Upper lobe of left lung (tissue), 6 donors: ENCODE data around the gene CAMK2B. TPM values are rescaled to one million over a fixed set of nuclear protein-coding genes. Genes with fewer than 3 reads are reported as not detected.

ENCODE experiments used
- ATAC-seq, 2 donors: fragments of 200-7000 bp; cut with Tn5 transposase; one replicate each; pipeline ENCODE4 v1.9.1; 2022; ENCODE audit warnings: mild to moderate bottlenecking in 2 of 2, moderate library complexity in 2 of 2; ENCODE audit not compliant: low FRiP score in 2 of 2
- DNase-seq, 2 donors: peaks; one replicate each; pipeline ENCODE4 v3.0.0-alpha.2; 2019 to 2020
- H3K27ac ChIP-seq, 4 donors: fragments of 200-600 bp; sonication (generic); one replicate each; pipeline ENCODE4 v1.5.1; 2016 to 2019
- H3K27me3 ChIP-seq, 4 donors: fragments of 200-600 bp; sonication (generic); one replicate each; pipeline ENCODE4 v1.5.1; 2017 to 2019
- H3K36me3 ChIP-seq, 4 donors: fragments of 200-600 bp; sonication (generic); one replicate each; pipeline ENCODE4 v1.5.1; 2016 to 2019
- H3K4me1 ChIP-seq, 4 donors: fragments of 200-600 bp; sonication (generic); one replicate each; pipeline ENCODE4 v1.5.1; 2018 to 2019
- H3K4me3 ChIP-seq, 4 donors: fragments of 200-600 bp; sonication (generic); one replicate each; pipeline ENCODE4 v1.5.1; 2017 to 2019; ENCODE audit warnings: mild to moderate bottlenecking in 2 of 4, moderate library complexity in 1 of 4
- H3K9me3 ChIP-seq, 4 donors: fragments of 200-600 bp; sonication (generic); one replicate each; pipeline ENCODE4 v1.5.1; 2018 to 2019
- EP300 ChIP-seq, 4 donors: sonication (generic); formaldehyde crosslinking; IDR thresholded peaks; one replicate each; pipeline ENCODE4 v1.5.1; 2017; ENCODE audit warnings: antibody characterized with exemption in 4 of 4, control low read depth in 2 of 4
- POLR2A ChIP-seq, 4 donors: fragments of 450-650 bp; IDR thresholded peaks; one replicate each; pipeline ENCODE4 v1.5.1; 2016 to 2017; ENCODE audit warnings: antibody characterized with exemption in 4 of 4, mild to moderate bottlenecking in 2 of 4
- POLR2AphosphoS5 ChIP-seq, 2 donors: sonication (generic); formaldehyde crosslinking; IDR thresholded peaks; one replicate each; pipeline ENCODE4 v1.5.1; 2017; ENCODE audit warnings: antibody characterized with exemption in 2 of 2
- WGBS, 2 donors: methylation state at CpG; one replicate each; pipeline ENCODE4 v1.1.5; 2017 to 2018; 5-methylcytosine and 5-hydroxymethylcytosine counted together
- total RNA-seq, 6 donors: library from RNA; depleted of rRNA in 4 of 6; stranded (reverse); fragments of >200 nt in 4 of 6; gene quantifications; one replicate each; pipeline versions ENCODE4 v1.1.0 to v1.2.1, GENCODE V29; 2016 to 2021
- TF ChIP-seq, protein P1 (sequence below), 6 experiments: fragments of 450-650 bp in 4 of 6; fragments of 200-600 bp in 2 of 6; sonication (generic) in 2 of 6; IDR thresholded peaks; one replicate each; pipeline ENCODE4 v1.5.1; 2016 to 2019; ENCODE audit warnings: antibody characterized with exemption in 6 of 6
- donor health status: DM: no; HTN: no; CAD: no; lungs with moderate emphysema.
- donor health status: DM: no; HTN: yes; CAD: no; lungs with severe emphysema.

CAMK2B gene
- total RNA-seq, 6 donors from 2014 or later, result 0.09 to 1.8 (median 0.27) TPM; not detected in 3

DNA sequence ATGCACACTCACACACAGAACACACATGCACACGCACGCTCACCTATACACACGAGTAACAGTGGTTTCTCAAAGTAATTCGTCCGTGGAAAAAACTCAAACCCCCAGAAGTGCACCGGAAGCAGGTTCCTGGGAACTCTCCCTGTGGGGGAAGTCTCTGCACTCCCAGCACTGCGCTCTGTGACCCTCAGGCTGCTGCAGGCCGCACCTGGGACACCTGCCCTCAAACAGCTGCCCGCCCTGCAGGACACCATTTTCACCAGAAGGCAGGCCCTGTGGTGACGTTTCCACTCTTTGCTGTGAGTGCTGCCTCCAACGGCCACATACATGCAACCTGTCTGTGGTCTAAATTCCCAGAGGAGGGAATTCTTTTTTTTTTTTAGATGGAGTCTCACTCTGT is 103.3 kb downstream of the CAMK2B start:
- Histone ChIP-seq H3K4me3 (no peak overlapping the region), H3K9me3 (no peaks in the 10 kb centered on the region), H3K27ac (no peak overlapping the region), H3K4me1 (no peaks in the 10 kb centered on the region), H3K27me3 (no peaks in the 10 kb centered on the region), H3K36me3 (no peaks in the 10 kb centered on the region)
- TF ChIP-seq EP300 (IDR thresholded peaks at IDR 0.05), result no peak
- no peak for TF ChIP-seq POLR2AphosphoS5 (IDR thresholded peaks at IDR 0.05)
- TF ChIP-seq, protein P1, sequence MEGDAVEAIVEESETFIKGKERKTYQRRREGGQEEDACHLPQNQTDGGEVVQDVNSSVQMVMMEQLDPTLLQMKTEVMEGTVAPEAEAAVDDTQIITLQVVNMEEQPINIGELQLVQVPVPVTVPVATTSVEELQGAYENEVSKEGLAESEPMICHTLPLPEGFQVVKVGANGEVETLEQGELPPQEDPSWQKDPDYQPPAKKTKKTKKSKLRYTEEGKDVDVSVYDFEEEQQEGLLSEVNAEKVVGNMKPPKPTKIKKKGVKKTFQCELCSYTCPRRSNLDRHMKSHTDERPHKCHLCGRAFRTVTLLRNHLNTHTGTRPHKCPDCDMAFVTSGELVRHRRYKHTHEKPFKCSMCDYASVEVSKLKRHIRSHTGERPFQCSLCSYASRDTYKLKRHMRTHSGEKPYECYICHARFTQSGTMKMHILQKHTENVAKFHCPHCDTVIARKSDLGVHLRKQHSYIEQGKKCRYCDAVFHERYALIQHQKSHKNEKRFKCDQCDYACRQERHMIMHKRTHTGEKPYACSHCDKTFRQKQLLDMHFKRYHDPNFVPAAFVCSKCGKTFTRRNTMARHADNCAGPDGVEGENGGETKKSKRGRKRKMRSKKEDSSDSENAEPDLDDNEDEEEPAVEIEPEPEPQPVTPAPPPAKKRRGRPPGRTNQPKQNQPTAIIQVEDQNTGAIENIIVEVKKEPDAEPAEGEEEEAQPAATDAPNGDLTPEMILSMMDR (IDR thresholded peaks at IDR 0.05), result no peak
- TF ChIP-seq POLR2A (IDR thresholded peaks at IDR 0.05), result no peak
- DNase-seq (peak in 1 of 2 donors; percentile 31), ATAC-seq (no peak)
- 84 to 86% methylated on average over 8 to 11 of the region's 11 CpGs for WGBS, 2 donors

DNA sequence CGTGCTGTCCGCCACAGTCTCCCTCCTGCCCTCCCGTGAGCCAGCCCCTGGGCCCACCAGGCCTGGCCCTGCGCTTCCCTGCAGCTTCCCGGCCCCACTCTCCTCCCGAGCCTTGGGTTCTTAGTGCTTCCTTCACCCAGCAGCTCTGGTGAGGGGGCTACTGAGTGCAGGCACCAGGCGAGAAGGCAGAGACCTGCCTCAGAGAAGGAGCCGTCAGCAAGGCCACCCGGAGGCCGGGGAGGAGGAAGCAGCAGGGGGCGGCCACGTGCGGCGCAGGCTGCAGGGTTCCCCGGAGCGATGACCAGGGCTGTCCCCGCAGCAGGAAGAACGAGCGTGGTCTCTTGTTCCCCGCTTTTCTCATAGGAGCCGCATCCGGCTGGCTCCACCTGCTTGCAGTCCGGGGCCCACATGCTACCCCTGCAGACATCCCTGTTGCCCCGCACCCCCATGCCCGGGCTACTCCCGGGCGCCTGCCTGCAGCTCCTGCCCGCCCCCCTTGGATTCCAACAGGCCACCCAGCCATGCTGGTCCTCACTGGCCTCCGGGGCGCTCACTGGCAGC is 104.1 kb downstream of the CAMK2B start:
- no peaks in the 10 kb centered on the region for H3K4me1 ChIP-seq
- no peaks in the 10 kb centered on the region for H3K9me3 ChIP-seq
- H3K4me3 ChIP-seq, result no peak overlapping the region
- no peaks in the 10 kb centered on the region for H3K36me3 ChIP-seq
- ATAC-seq, result no peak
- DNase-seq, result peak in 1 of 2 donors; percentile 76
- no peak overlapping the region for H3K27ac ChIP-seq
- no peaks in the 10 kb centered on the region for H3K27me3 ChIP-seq
- 65 to 72% methylated on average over 10 to 29 of the region's 30 CpGs for WGBS, 2 donors
- TF ChIP-seq EP300 (IDR thresholded peaks at IDR 0.05), result no peak
- TF ChIP-seq, protein P1 (IDR thresholded peaks at IDR 0.05), result no peak
- TF ChIP-seq POLR2A (IDR thresholded peaks at IDR 0.05), result no peak
- TF ChIP-seq POLR2AphosphoS5 (IDR thresholded peaks at IDR 0.05), result no peak

DNA sequence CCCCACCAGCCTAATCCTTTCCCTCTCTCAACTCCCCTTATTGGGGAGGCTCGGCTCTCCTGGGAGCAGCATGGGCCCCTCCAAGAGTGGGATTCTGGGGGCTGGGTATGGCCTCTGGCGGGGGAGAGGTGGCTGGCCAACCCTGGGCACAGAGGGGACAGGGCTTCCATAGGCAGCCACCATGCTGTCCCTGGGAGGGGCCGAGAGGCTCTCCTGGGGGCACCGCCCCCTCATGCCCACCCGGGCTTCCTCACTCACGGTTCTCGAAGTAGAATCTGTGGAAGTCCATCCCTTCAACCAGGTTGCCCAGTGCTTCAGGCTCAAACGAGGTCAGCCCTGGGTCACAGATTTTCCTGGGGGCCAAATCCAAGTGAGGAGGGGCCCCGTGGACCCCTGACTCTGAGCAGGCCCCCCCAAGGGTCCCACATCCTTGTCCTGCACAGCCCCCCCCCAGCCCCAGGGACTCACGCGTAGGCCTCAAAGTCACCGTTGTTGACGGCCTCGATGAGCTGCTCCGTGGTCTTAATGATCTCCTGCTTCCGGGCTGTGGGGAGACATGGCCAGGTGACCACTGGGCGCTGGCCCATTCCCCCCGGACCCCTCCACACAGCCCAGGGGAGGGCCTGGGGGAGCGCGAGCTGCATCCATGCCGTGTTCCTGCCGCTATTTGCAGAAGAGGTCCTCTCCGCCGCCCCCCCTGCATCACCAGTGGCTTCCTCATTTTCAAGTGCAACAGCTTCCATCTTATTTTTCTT is 104.9 kb downstream of the CAMK2B start:
- no peaks in the 10 kb centered on the region for H3K9me3 ChIP-seq
- H3K27ac ChIP-seq, result no peak overlapping the region
- no peak for ATAC-seq
- peak in 1 of 2 donors; percentile 62 for DNase-seq
- no peaks in the 10 kb centered on the region for H3K4me1 ChIP-seq
- WGBS, 2 donors, result 85 to 87% methylated on average over 7 to 22 of the region's 24 CpGs
- TF ChIP-seq POLR2A (IDR thresholded peaks at IDR 0.05), result no peak
- TF ChIP-seq EP300 (IDR thresholded peaks at IDR 0.05), result no peak
- TF ChIP-seq, protein P1 (IDR thresholded peaks at IDR 0.05), result no peak
- no peak for TF ChIP-seq POLR2AphosphoS5 (IDR thresholded peaks at IDR 0.05)
- H3K36me3 ChIP-seq, result no peaks in the 10 kb centered on the region
- H3K4me3 ChIP-seq, result no peak overlapping the region
- no peaks in the 10 kb centered on the region for H3K27me3 ChIP-seq

DNA sequence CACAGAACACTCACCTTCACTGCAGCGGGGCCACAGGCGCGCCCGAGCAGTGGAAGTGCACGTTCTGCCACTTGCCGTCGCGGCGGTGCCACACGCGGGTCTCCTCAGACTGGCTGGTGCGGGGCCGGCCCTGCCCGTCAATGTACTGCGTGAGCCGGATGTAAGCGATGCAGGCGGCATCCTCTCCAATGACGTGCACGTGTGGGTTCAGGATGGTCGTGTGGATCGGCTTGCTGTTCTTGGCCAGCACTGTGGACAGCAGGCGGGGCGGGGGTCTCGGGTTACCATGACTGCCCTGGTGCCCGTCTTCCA is 105.4 kb downstream of the CAMK2B start:
- DNase-seq, result peak in 1 of 2 donors; percentile 82
- WGBS, 2 donors, result 95 to 100% methylated on average over 3 to 26 of the region's 26 CpGs

More for the DNA sequence above, 105.4 kb downstream of the CAMK2B start:
- Histone ChIP-seq H3K9me3 (no peaks in the 10 kb centered on the region), H3K27me3 (no peaks in the 10 kb centered on the region), H3K27ac (no peak overlapping the region), H3K4me3 (no peak overlapping the region), H3K36me3 (no peaks in the 10 kb centered on the region), H3K4me1 (no peaks in the 10 kb centered on the region)
- no peak for ATAC-seq
- TF ChIP-seq POLR2AphosphoS5 (IDR thresholded peaks at IDR 0.05) (no peak), POLR2A (IDR thresholded peaks at IDR 0.05) (no peak)
- TF ChIP-seq, protein P1 (IDR thresholded peaks at IDR 0.05), result no peak
